Stimulated activated CD4-positive, alpha-beta T cell treated with anti-CD3 and anti-CD28 coated beads, Interleukin-1b, Interleukin-23, amount 100 ng/mL, for 4 hours (primary cell): ENCODE measurements around the gene CAPN14.

Source experiments
- DNase-seq, 2 donors: peaks; one replicate each; pipeline ENCODE4 v3.0.0-alpha.2; 2020; ENCODE audit warnings: low read depth in 2 of 2

Gene CAPN14

DNA sequence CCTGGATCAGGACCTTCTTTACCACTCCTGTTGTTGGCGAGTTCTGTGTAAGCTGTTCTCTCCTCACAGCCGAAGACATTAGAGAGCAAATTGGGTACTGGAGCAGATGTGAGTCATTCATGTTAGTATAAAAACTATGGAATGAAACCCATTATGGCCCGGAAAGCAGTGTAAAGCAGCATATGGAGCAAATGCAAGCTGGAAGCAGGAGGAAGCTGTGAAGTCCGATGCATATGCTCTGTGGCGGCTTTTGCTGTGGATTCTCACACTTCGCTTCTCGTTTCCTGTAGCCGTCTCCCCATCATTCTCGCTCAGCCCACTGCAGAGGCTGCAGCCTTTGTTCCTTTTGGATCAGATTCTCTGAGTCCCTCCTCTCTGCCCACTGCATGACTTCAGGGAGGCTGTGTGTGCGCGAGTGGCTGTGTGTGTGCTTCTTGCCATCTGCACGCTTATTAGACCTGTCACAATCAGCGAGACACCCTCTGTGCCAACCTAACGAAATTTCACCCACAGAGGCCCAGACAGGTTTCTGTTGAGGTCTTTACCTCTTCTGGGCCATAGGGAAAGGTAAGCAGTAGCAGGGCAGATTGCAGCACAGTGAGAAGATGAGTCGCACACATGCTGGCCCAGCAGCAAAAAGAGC lies 75.8 kb downstream of the CAPN14 start:
- DNase-seq = no peak

DNA sequence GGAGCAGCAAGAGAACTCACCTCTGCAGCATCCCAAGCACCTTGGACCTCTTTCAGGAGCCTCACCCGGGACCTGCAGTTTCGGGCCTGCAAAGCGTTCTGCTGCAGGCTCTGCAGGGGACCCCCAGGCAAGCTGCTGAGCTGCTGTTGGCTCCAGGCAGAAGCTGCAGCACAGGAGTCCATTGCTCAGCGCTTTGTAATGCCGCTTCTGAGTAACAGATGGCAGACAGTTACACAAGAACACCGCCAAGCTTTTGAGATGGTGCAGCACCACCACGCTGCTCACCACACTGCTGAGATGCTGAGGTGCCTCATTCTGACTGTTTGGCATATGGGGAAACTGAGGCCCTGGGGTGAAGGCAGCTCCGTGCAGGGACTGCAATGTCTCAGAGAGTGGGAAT lies 77.2 kb downstream of the CAPN14 start:
- DNase-seq = no peak

DNA sequence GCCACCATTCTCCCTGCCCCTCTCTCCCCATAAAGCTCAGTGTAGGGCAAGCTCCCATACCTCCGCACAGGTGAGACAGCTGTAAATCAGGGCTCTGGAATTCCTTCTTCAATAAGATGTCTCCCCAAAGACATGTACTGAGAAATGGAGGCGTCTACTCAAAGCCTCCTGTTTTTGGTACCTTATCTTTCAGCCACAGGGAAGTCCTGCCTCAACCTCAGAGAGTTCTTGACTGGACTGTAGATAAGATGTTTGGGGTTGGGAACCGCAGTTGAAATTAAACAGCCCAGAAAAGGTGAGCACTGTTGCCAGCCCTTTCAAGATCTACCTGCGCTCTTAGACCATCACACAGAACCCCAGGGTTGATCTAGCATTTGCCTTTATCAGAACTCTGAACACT lies 77.6 kb downstream of the CAPN14 start:
- DNase-seq = no peak

DNA sequence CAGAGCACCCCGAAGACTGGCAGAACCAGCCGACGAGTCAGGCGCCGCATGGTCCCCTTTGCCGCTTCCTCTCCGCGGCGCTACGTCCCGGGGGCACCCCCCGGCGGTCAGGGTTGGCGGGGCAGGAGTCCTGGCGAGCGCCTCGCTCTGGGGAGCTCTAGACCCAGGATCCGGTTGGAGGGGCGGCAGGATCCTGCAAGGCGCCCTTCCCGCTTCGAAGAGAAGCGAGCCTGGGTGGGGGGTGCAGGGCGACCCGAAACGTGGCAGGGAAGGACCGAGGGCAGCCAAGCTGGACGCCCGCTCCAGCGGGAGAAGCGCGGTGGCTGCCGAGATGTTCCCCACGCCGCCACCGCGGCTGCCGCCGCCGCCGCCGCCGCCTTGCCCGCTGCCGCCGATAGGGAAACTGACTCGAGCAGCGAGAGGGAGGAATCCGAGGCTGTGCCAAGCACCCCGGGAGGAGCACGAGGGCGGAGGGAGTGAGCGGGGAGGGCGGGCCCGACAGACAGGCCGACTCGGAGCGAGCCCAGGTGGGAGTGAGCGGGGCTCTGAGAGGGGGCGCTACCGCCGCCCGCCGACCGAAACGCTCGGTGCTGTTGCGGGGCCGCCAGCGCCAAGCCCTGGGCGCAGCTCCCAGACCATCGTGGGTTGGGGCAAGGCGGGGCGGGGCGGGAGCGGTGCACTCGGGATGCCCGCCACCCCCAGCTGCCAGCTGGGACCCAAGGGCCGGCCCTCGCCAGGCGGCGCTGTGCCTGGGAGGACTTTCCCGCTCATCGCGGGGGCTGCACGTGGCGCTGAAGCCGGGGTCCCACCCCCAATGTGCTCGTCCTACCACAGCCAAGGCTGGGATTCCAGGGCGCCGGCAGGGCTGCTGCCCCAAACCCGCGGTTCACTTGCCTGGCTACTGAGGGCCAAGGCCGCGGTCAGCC lies 79.0 kb downstream of the CAPN14 start, which contains the start of gene GALNT14:
TSS of gene GALNT14 (minus strand) at position 404 of the 926 bp plus-strand sequence. CDS start at position 50, 354 bp downstream.
- peak; percentile 5 to 19 for DNase-seq

DNA sequence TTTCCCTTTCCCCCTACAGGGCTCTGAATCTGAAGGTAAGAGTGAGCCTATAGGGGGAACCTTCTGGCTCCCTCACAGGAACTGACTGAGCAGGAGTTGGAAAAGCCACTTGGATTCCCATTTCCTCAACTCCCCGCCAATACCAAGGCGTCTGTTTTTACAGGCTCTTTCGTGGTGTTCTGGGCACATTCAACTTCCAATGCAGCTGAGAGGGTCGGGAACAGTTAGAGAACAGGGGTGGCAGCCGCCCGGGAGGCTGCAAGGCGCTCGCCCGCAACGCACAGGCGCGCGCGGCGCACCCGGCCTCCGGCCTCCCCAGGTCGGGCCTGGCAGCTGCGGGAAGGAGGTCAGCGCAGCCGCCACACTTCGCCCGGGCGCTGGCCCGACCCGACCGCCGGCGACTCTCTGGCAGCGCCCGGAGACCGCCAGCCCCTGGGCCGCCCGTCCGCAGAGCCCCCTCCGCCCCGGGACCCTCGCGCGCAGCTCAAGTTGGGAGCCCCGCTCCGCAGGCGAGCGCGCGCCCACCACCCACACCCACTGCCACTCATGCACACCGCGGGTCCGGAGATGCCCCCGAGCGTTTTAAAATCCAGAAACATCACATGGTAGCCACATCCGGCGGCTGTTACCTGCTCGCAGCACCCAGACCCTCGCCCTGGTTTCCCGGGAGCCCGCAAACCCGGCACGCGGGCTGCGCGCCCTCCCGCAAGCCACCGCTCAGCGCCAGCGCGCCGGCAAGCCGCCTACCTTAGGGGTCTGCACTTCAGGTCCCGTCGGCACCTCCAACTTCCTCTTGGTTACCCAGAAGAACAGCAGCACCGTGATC lies 79.9 kb downstream of the CAPN14 start:
- DNase-seq = no peak

DNA sequence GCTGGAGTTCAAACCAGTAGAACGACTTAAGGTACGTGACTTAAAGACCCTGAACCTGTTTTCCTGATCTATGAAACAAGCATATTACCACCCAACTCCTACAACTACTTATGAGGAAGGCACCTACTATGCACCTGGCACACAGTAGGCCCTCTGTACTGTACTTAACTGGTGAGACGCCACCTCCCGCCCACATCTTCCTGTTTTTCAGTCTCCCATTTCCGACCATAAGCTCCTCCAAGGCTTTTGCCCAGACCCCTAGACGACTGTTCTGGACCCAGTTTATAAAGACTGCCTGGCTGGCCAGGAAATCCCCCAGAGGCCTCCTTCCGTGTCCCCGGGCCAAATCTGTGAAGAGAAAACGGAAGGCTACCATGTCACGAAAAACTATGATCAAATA lies 80.6 kb downstream of the CAPN14 start:
- DNase-seq = no peak

DNA sequence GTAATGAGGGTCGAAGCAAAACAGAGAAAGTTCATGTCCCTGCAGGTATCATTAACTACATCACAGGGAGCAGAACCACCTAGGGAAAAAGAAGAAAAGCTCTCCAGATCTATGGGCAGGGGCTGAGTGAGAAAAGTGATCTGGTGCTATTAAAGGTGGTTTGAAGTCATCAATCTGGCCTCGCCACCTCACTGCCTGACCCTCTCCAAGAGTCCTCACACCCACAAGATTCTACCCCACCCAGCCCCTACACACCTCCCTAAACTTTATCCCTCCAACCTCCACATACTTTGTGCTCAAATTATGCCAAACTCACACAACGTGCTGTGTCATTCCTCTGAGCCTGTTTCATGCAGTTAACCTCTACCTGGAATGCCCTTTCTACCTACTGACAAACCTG lies 81.3 kb downstream of the CAPN14 start:
- DNase-seq = no peak

DNA sequence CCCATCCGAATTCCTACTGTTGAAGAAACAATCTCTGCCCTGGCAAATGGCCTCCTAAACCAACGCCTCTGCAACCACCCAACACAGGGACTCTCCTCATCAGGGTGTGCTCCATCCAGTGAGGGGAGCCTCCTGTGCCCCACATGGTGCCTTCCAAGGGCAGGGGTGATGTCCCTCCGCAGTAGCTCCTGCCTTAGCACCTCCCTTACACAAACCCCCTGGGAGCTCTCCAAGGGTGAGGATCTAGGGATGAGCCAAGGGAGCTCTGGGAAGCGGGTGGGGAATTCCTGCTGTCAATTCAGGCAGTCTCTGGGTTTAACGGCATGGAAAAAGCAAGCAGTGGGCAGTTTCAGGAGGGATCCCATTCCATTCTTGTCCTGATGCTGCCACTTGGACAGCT lies 82.8 kb downstream of the CAPN14 start:
- DNase-seq = no peak

DNA sequence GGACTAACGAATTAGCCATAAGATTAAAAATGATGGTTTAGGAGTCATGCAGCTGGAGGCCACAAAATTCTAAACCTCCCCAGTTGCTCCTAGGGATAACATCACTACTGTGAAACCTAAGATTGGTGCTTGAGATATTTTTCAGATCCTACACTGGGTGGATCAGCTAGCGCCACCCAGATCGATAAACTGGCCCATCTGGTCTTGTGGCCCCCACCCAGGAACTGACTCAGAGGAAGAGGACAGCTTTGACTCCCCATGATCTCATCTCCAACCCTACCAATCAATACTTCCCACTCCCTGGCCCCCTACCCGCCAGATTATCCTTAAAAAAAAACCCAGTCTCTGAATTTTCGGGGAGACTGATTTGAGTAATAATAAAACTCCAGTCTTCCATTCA lies 84.5 kb downstream of the CAPN14 start:
- DNase-seq = no peak

DNA sequence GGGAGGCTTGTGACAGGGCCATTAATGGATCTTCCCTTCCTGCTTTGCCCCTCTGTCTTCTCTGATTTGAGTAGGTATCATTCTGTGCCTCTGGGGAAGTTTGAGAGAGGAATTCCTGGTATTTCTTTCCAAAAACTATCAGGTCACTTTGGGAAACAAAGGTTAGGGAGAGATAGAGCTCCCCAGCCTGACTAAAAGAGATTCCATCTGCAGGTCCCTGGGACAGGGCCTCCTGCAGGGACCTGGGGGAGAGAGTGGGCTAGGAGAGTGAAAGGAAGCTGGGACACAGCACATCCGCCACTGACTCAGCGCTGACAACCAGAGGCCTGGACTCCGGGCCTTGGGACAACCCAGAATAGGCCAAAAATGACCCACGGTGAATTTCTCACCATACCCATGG lies 85.4 kb downstream of the CAPN14 start:
- no peak for DNase-seq

DNA sequence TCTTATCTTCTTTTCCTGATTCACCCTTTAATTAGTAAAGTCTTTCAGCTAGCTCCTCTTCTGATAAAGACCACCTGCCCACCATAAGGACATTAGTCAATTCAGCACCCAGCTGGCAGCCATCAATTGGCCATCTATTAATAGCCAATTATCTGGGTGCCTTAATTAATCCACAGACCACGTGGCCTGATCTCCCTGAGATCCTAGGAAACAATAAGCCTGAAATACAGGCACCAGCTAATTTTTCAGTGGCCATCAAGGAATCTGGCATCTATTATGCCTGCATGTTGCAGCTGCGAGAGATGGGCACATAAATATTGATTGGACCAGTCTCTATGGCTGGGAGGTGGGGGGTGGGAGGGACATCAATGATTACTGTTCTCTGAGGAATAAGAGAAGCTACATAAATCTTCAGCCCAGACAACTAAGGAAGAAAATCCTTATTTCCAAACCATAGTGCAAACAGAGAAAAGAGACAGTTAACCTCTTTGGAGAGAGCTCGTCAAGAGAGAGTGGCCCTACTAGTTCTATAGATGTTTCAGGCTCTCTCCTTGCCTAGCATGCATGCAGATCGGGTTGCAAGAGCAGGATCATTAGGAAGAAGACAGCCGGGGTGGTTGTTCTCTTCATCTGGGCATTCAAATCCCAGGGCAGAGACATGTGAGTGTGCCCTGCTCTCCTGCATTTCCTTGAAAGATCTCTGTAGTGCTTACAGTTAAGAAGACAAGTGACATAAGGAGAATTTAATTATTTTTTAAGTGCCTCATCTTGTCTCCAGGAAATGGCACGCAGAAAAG lies 87.7 kb downstream of the CAPN14 start:
- no peak for DNase-seq

DNA sequence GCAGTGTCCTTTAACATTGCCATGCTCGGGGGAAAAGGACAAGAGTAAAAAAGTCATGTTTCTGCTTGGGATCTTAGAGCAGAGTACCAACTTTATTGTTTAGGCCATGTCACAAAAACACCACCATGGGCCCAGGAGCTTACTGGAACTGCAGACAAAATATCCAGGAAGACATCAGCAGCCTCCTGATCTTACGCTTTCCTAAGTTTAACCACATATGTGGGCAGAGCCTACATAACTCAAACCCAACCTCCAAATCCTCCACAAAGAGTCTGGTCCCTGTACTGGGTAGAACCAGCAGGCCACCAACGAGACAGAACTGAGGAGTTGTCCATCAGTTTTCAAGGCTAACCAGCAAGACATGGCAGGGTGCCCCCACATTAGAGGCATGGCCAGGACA lies 89.4 kb downstream of the CAPN14 start:
- no peak for DNase-seq

DNA sequence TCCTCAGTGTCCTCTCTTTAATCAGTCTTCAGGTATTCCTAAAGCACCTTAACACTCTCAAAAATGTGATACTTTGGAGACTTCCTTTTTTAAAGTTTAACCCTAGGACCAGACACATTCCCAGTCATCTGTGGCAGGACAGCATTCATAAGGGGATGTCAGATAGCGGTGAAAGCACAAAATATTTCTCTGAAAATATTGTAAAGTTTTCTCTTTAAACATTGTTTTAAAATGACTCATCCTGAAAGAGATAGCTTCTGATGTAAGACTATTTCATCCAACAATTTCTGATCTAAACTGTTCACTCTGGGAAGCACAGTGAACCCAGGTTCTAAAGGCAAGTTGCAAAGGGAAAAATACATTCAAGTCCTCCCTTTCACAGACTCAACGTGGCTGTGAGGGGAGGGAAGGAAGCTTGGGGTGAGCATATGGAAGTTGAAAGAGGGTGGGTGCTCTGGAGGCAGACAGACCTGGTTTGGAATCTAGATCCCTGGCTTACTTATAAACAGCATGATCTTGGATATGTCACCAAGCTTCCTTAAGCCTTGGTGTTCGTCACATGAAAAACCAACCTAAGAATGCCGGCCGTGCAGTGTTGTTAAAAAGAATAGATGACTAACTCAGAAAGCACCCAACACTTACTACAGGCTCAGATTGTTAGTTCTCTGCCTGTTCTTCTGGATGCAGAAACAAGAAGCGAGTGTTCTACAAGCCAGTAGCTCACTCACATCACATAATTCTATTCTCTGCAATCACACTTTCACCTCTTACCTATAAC lies 91.2 kb downstream of the CAPN14 start:
- no peak for DNase-seq

DNA sequence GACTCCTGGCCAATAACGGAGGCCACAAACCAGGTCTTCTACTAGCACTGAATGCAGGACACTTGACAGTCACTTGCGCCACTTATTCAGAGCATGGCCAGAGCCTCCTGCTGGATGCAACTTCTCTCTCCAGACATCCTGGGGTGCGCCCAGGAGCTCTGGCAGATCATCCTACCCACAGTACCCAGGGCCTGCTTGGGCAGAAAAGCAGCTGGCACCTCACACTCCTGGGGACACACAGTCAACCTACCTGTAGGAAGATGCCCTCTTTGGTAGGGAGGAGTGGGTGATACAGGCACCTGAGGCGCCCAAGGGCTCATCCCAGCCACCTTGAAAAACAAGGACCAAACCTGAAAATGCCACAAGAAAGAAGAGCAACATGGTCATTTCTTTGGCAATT lies 92.4 kb downstream of the CAPN14 start:
- no peak for DNase-seq
